DOHH2 (cell line): ENCODE results near the gene FBXO42.

Source experiments
- H3F3A ChIP-seq: fragments of 200-600 bp; sonication (generic), shearing (Covaris generic); 2 replicates; pipeline ENCODE4 v1.6.0; 2016; ENCODE audit warnings: antibody characterized with exemption, mild to moderate bottlenecking; ENCODE audit not compliant: control insufficient read depth, insufficient read depth
- H3K27ac ChIP-seq: fragments of 200-600 bp; sonication (generic); 2 replicates; pipeline ENCODE4 v1.5.1; 2014; ENCODE audit warnings: low read depth, mild to moderate bottlenecking, low read length, moderate library complexity
- H3K27me3 ChIP-seq: fragments of 200-600 bp; sonication (generic); 2 replicates; pipeline ENCODE4 v1.6.1; 2014; ENCODE audit warnings: mild to moderate bottlenecking, low read length, mixed read lengths; ENCODE audit not compliant: control insufficient read depth
- H3K36me3 ChIP-seq: fragments of 200-600 bp; sonication (generic); 2 replicates; pipeline ENCODE4 v1.6.1; 2014; ENCODE audit warnings: mild to moderate bottlenecking, low read length, moderate library complexity, mixed read lengths; ENCODE audit not compliant: control insufficient read depth
- H3K4me1 ChIP-seq: fragments of 200-600 bp; sonication (generic); 2 replicates; pipeline ENCODE4 v1.6.1; 2014; ENCODE audit warnings: mild to moderate bottlenecking, low read length, mixed read lengths; ENCODE audit not compliant: control insufficient read depth
- H3K4me2 ChIP-seq: fragments of 200-600 bp; sonication (generic); 2 replicates; pipeline ENCODE4 v1.6.0; 2014; ENCODE audit warnings: mild to moderate bottlenecking, low read length, moderate library complexity
- H3K4me3 ChIP-seq: fragments of 200-600 bp; sonication (generic); 2 replicates; pipeline ENCODE4 v1.5.1; 2014; ENCODE audit warnings: mild to moderate bottlenecking, low read length, mixed read lengths
- H3K79me2 ChIP-seq: fragments of 200-600 bp; sonication (generic); 2 replicates; pipeline ENCODE4 v1.6.1; 2014; ENCODE audit warnings: mild to moderate bottlenecking, low read length, mixed read lengths; ENCODE audit not compliant: control insufficient read depth
- H3K9me2 ChIP-seq: fragments of 200-600 bp; sonication (generic); replicated peaks from 2 replicates; pipeline ENCODE4 v1.6.1; 2014; ENCODE audit warnings: mild to moderate bottlenecking, low read length, mixed read lengths; ENCODE audit not compliant: control insufficient read depth
- H3K9me3 ChIP-seq: fragments of 200-600 bp; sonication (generic); 2 replicates; pipeline ENCODE4 v1.6.1; 2014; ENCODE audit warnings: antibody characterized with exemption, low read length, mixed read lengths; ENCODE audit not compliant: control insufficient read depth, insufficient read depth
- H4K20me1 ChIP-seq: fragments of 200-600 bp; sonication (generic); 2 replicates; pipeline ENCODE4 v1.6.0; 2014; ENCODE audit warnings: low read depth, mild to moderate bottlenecking, antibody characterized with exemption, low read length, moderate library complexity; ENCODE audit not compliant: control insufficient read depth, insufficient read depth
- CTCF ChIP-seq: fragments of 200-600 bp; sonication (generic); IDR thresholded peaks from one replicate; pipeline ENCODE4 v1.5.1; 2014; ENCODE audit warnings: antibody characterized with exemption, mild to moderate bottlenecking, low read depth, low read length; ENCODE audit not compliant: poor library complexity, severe bottlenecking
- EZH2phosphoT487 ChIP-seq: fragments of 200-600 bp; sonication (generic); IDR thresholded peaks from 2 replicates; pipeline ENCODE4 v1.6.1; 2017; ENCODE audit warnings: borderline replicate concordance, mild to moderate bottlenecking, antibody characterized with exemption, low read length, moderate library complexity, mixed read lengths

Gene FBXO42

GRCh38 chr1:16275591-16275990, 76.7 kb downstream of the FBXO42 start:
- Histone ChIP-seq H3K4me1 (no peaks in the 10 kb centered on the region), H3K4me3 (no peak overlapping the region), H3K4me2 (no peak overlapping the region), H3K9me2 (no peaks in the 10 kb centered on the region), H3K9me3 (no peaks in the 10 kb centered on the region), H3K27me3 (no peaks in the 10 kb centered on the region), H3K27ac (no peak overlapping the region), H3K36me3 (0 out of 2 replicates have a peak, but pooled peaks cover 4% of the 10 kb centered on the region), H3F3A (no peaks in the 10 kb centered on the region), H4K20me1 (no peaks in the 10 kb centered on the region), H3K79me2 (no peaks in the 10 kb centered on the region)
- no peak for TF ChIP-seq CTCF

GRCh38 chr1:16267690-16268180, 84.5 kb downstream of the FBXO42 start:
- H4K20me1 ChIP-seq, result no peaks in the 10 kb centered on the region
- no peaks in the 10 kb centered on the region for H3K36me3 ChIP-seq
- TF ChIP-seq EZH2phosphoT487 (no peak), CTCF (no peak)
- no peak overlapping the region for H3K4me2 ChIP-seq
- H3F3A ChIP-seq, result 0 out of 2 replicates have a peak, but pooled peaks cover 4% of the 10 kb centered on the region
- H3K9me3 ChIP-seq, result no peaks in the 10 kb centered on the region
- H3K79me2 ChIP-seq, result no peaks in the 10 kb centered on the region
- no peak overlapping the region for H3K27ac ChIP-seq
- no peaks in the 10 kb centered on the region for H3K9me2 ChIP-seq
- H3K4me3 ChIP-seq, result no peak overlapping the region
- no peaks in the 10 kb centered on the region for H3K27me3 ChIP-seq
- no peaks in the 10 kb centered on the region for H3K4me1 ChIP-seq

GRCh38 chr1:16266411-16267118, 85.7 kb downstream of the FBXO42 start:
- no peak for TF ChIP-seq EZH2phosphoT487
- TF ChIP-seq CTCF, result no peak
- H3K4me2 ChIP-seq, result no peak overlapping the region

More at GRCh38 chr1:16266411-16267118, 85.7 kb downstream of the FBXO42 start:
- Histone ChIP-seq H3K27me3 (no peaks in the 10 kb centered on the region), H3K36me3 (no peaks in the 10 kb centered on the region), H3K79me2 (no peaks in the 10 kb centered on the region), H4K20me1 (no peaks in the 10 kb centered on the region), H3K9me2 (no peaks in the 10 kb centered on the region), H3F3A (0 out of 2 replicates have a peak, but pooled peaks cover 4% of the 10 kb centered on the region), H3K4me1 (no peaks in the 10 kb centered on the region), H3K9me3 (no peaks in the 10 kb centered on the region), H3K27ac (no peak overlapping the region), H3K4me3 (no peak overlapping the region)
